ENCODE results near the gene NPPB. TPM values are rescaled to one million over a fixed set of nuclear protein-coding genes. Genes with fewer than 3 reads are reported as not detected.

Gene NPPB
- total and polyA plus RNA-seq, 2 of the 8 experiments (the other 6 are each of a cell fraction or from before 2014, with no cell fraction given), result 0.36 to 0.91 TPM

- H4K91ac ChIP-seq (replicated peaks; ENCODE audit: insufficient read length, low read length), result no peak overlapping the region
- H3K79me1 ChIP-seq (ENCODE audit: low read depth, low read length), result no peaks in the 10 kb centered on the region
- no peak overlapping the region for H3K4ac ChIP-seq (replicated peaks; ENCODE audit: insufficient read length, low read depth, low read length)
- no peak overlapping the region for H2AFZ ChIP-seq (ENCODE audit: low read length)
- DNase-seq (ENCODE audit: low read depth in 1 of 2, low spot score in 2 of 2), result no peak
- ChIA-PET CTCF (ENCODE audit: partially characterized antibody) (interaction anchor here (0.6 to 2.7 kb wide), 7 partner anchors 9 to 187 kb away, joined by 3 to 17 read pairs (median 6); partner anchors contain the start of gene NPPA), POLR2A (ENCODE audit: partially characterized antibody) (interaction anchor here (1.1 to 3.4 kb wide), 3 partner anchors 14 to 46 kb away, joined by 5 to 31 read pairs (median 7); no protein-coding TSS in a partner anchor)
- no peak overlapping the region for H2BK15ac ChIP-seq (ENCODE audit: low read length)
- no peak overlapping the region for H3K14ac ChIP-seq (ENCODE audit: insufficient read length)
- H3K4me3 ChIP-seq (ENCODE audit: extremely low read depth in 1 of 4, insufficient read depth in 2 of 4, low read depth in 3 of 4, low read length in 4 of 4), result no peak overlapping the region
- H3K4me2 ChIP-seq (ENCODE audit: insufficient read depth in 1 of 2, low read depth in 2 of 2, low read length in 2 of 2), result no peak overlapping the region
- FAIRE-seq, result no peak
- WGBS, 2 experiments (ENCODE audit: extremely low coverage in 1 of 2, insufficient coverage in 1 of 2, insufficient read length in 1 of 2, insufficient replicate concordance in 2 of 2, low coverage in 1 of 2, low lambda C conversion rate in 2 of 2, missing lambda C conversion rate in 1 of 2), result 98% methylated on average over 6 of the region's 6 CpGs; no CpG with 5 or more reads in 1 of the 2 experiments
- H2AK5ac ChIP-seq (ENCODE audit: low read depth, low read length), result no peak overlapping the region
- H3K23ac ChIP-seq (ENCODE audit: insufficient read length), result no peak overlapping the region
- no peak for TF ChIP-seq HDAC2 (IDR thresholded peaks at IDR 0.05; ENCODE audit: borderline replicate concordance in 1 of 2, low read depth in 2 of 2, low read length in 2 of 2)
- no peak for TF ChIP-seq SP4 (IDR thresholded peaks at IDR 0.05; ENCODE audit: low read length)
- no peak for TF ChIP-seq YY1 (IDR thresholded peaks at IDR 0.05; ENCODE audit: low read depth, low read length)
- no peak for TF ChIP-seq KDM1A (IDR thresholded peaks at IDR 0.05; ENCODE audit: borderline replicate concordance, low read length)
- TF ChIP-seq SAP30 (IDR thresholded peaks at IDR 0.05; ENCODE audit: insufficient read depth, insufficient replicate concordance, low read length), result no peak
- no peak for TF ChIP-seq SIN3A (conservative IDR thresholded peaks at IDR 0.05 in 1 of 2, IDR thresholded peaks at IDR 0.05 in 1 of 2; ENCODE audit: low read depth in 1 of 2, low read length in 2 of 2)
- no peak for TF ChIP-seq JUND (IDR thresholded peaks at IDR 0.05; ENCODE audit: low read length)
- TF ChIP-seq KDM4A (IDR thresholded peaks at IDR 0.05; ENCODE audit: low read depth, low read length, severe bottlenecking), result no peak
- TF ChIP-seq FOSL1 (IDR thresholded peaks at IDR 0.05; ENCODE audit: insufficient read depth, low read depth, low read length), result no peak
- TF ChIP-seq TBP (IDR thresholded peaks at IDR 0.05; ENCODE audit: low read depth, low read length), result no peak
- no peak for TF ChIP-seq RFX5 (IDR thresholded peaks at IDR 0.05; ENCODE audit: borderline replicate concordance, low read depth, low read length)
- TF ChIP-seq PHF8 (conservative IDR thresholded peaks at IDR 0.05; ENCODE audit: low read depth, low read length), result no peak
- no peak for TF ChIP-seq CBX5 (IDR thresholded peaks at IDR 0.05; ENCODE audit: low read depth, low read length)
- no peak for TF ChIP-seq EGR1 (IDR thresholded peaks at IDR 0.05; ENCODE audit: borderline replicate concordance, low read depth, low read length)
- H2BK20ac ChIP-seq (ENCODE audit: low read length), result no peak overlapping the region
- no peak overlapping the region for H3K27ac ChIP-seq (ENCODE audit: low read depth, low read length)
- no peaks in the 10 kb centered on the region for H3K79me2 ChIP-seq (ENCODE audit: control insufficient read depth in 1 of 2, insufficient read depth in 2 of 2, low read length in 2 of 2)
- H3K56ac ChIP-seq (replicated peaks; ENCODE audit: insufficient read length, low read depth, low read length), result no peak overlapping the region
- H3K23me2 ChIP-seq (ENCODE audit: low read depth, low read length), result peaks cover 3% of the 10 kb centered on the region; the same call in 1 of the 2 replicates
- peaks cover 0 to 16% (median 12%) of the 10 kb centered on the region in 4 experiments; a peak in 5 of 7 replicates for H3K27me3 ChIP-seq (replicated peaks in 1 of 4; ENCODE audit: control insufficient read depth in 3 of 4, extremely low read depth in 1 of 4, insufficient read depth in 3 of 4, low read length in 3 of 4)
- H3K18ac ChIP-seq (ENCODE audit: extremely low read depth, low read length), result no peak overlapping the region
- H2BK5ac ChIP-seq (ENCODE audit: low read depth, low read length), result no peak overlapping the region
- H4K20me1 ChIP-seq (replicated peaks in 1 of 2; ENCODE audit: control insufficient read depth in 1 of 2, insufficient read depth in 2 of 2, low read length in 2 of 2), result no peaks in the 10 kb centered on the region
- no peak overlapping the region for H3K9ac ChIP-seq (replicated peaks in 1 of 4; ENCODE audit: extremely low read depth in 1 of 4, low read depth in 3 of 4, low read length in 3 of 4)
- H3K36me3 ChIP-seq (ENCODE audit: control insufficient read depth in 2 of 4, insufficient read depth in 4 of 4, low read length in 3 of 4), result no peaks in the 10 kb centered on the region
- H2BK120ac ChIP-seq (replicated peaks; ENCODE audit: low read depth, low read length), result no peak overlapping the region
- H4K5ac ChIP-seq (ENCODE audit: insufficient read length, low read depth, low read length), result no peak overlapping the region
- H2BK12ac ChIP-seq (ENCODE audit: low read depth, low read length), result no peak overlapping the region
- H3K4me1 ChIP-seq (replicated peaks in 1 of 4; ENCODE audit: control insufficient read depth in 3 of 4, insufficient read depth in 4 of 4, low read length in 3 of 4), result peaks cover 0 to 3% (median 1%) of the 10 kb centered on the region in 4 experiments; a peak in 1 of 7 replicates
- no peak overlapping the region for H4K8ac ChIP-seq (ENCODE audit: extremely low read depth, insufficient read depth, low read length)
- H3K9me3 ChIP-seq (ENCODE audit: insufficient read depth in 2 of 2, low read depth in 1 of 2, low read length in 1 of 2), result no peaks in the 10 kb centered on the region
These were observed 4.1 kb upstream of the NPPB start for GRCh38 chr1:11862890-11863289.

Measured in H1 (cell line).